Measurements from ENCODE around the gene EID2. TPM values are rescaled to one million over a fixed set of nuclear protein-coding genes. Genes with fewer than 3 reads are reported as not detected.

EID2 gene, protein sequence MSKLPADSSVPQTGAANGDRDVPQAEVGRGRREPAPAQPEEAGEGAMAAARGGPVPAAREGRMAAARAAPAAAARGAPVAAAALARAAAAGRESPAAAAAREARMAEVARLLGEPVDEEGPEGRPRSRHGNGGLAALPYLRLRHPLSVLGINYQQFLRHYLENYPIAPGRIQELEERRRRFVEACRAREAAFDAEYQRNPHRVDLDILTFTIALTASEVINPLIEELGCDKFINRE
- total RNA-seq (2014; rRNA removed; shearing (Covaris generic); ENCODE audit: low replicate concordance): 15.3 and 17.5 TPM in 2 replicates

DNA sequence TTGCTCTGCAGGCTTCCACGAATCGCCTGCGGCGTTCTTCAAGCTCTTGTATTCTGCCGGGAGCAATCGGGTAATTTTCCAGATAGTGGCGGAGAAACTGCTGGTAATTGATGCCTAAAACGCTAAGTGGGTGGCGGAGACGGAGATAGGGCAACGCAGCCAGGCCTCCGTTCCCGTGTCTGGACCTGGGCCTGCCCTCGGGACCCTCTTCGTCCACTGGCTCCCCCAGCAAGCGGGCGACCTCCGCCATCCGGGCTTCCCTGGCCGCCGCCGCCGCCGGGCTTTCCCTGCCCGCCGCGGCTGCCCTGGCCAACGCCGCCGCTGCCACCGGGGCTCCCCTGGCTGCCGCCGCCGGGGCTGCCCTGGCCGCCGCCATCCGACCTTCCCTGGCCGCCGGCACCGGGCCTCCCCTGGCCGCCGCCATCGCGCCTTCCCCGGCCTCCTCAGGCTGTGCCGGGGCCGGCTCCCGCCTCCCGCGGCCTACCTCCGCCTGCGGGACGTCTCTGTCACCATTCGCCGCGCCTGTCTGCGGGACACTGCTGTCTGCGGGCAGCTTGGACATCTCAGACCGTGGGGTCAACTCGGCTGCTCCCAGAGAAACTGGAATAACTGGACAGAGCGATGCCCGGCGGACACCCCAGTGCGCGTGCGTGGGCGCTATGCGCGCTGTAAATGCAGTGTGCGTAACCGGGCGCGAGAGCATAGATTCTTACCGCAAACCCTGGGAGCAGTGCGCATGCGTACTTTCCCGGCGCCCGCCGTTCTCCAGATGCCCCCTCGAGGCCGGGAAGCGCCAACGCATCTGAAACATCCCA, at the start of gene EID2:
Gene EID2 (minus strand): TSS at position 644 of the 815 bp plus-strand sequence. CDS start 82 bp downstream, at position 562.
- Histone ChIP-seq H3K9me3 (no peaks in the 10 kb centered on the region), H3K4me3 (peak within 1 kb of the TSS; percentile 100), H3K27me3 (peaks cover 1% of the 10 kb centered on the region; the same call in 1 of the 2 replicates), H3K36me3 (peaks cover 3% of the 10 kb centered on the region; the same call in 1 of the 2 replicates)
- DNase-seq: peak; percentile 94

DNA sequence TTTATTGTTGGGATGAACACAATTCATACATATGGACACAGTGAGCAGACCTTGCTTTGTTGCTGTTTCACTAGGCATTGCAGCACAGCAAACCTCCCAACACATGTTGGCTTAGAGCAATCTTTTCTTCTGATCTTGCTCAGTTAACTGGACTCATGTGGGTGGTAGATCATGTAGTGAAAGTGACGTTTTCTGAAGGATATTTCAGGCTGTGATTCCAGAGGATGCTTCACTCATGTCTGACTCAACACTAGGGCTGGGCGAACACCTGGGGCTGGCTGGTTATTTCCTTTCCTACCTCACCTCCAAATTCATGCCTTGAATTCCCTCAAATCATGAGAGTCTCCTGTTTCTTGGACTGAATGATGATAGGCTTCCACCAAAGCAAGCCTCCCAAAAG, 48.1 kb upstream of the EID2 start:
- no peak for DNase-seq
- Histone ChIP-seq H3K27me3 (no peaks in the 10 kb centered on the region; the same call in 1 of the 2 replicates), H3K36me3 (no peaks in the 10 kb centered on the region), H3K4me3 (no peak overlapping the region), H3K9me3 (no peaks in the 10 kb centered on the region)

DNA sequence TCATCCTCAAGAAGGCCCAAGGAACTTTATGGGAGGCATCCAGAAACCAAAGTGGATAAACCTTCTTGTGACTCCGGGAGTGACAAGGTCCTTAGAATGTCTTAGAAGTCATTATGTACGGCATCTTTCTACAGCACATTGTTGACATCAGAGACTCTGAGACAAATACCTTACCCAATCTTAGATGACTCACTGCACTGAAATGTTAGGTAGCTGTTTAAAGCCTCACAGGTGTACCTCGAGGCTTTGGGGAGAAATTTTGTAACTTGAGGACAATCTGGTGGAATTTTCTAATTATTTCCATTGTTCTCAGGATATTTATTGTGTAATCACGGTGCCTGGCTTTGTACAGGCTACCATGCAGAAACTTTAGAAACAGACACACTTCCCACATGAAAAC, 47.5 kb upstream of the EID2 start:
- no peak for DNase-seq

DNA sequence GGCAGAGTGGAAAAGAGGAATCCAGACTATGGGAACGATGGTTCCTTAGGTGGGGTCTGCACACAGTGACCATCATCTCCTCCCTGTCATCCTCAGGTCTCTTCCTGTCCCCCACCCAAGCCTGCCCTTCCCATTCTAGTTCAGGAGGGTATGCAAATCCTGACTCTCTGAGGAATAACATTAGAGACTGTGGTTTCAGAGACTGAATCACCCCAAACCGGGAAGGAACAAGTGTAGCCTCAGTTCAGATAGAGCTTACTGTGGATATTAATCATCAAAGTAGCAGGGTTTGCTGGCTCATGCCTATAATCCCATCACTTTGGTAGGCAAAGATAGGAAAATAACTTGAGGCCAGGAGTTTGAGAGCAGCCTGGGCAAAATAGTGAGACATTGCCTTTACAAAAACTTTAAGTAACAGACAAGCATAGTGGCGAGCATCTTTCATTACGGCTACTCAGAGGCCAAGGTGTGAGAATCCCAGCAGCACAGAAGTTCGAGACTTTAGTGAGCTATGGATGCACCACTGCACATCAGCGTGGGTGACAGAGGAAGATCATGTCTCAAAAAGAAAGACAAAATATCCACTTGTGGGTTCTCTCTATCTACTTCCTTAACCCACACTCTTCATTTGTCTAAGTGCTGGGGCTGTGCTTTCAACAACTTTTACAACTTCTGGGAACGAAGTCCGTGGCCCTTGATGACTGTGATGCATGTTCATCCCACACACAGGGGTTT, 43.1 kb upstream of the EID2 start:
- H3K4me3 ChIP-seq: no peak overlapping the region
- no peaks in the 10 kb centered on the region for H3K36me3 ChIP-seq
- DNase-seq: no peak
- no peaks in the 10 kb centered on the region; the same call in 1 of the 2 replicates for H3K9me3 ChIP-seq
- H3K27me3 ChIP-seq: peaks cover 9% of the 10 kb centered on the region

More for the DNA sequence above, 47.5 kb upstream of the EID2 start:
- Histone ChIP-seq H3K27me3 (no peaks in the 10 kb centered on the region), H3K36me3 (no peaks in the 10 kb centered on the region), H3K4me3 (no peak overlapping the region), H3K9me3 (no peaks in the 10 kb centered on the region)

DNA sequence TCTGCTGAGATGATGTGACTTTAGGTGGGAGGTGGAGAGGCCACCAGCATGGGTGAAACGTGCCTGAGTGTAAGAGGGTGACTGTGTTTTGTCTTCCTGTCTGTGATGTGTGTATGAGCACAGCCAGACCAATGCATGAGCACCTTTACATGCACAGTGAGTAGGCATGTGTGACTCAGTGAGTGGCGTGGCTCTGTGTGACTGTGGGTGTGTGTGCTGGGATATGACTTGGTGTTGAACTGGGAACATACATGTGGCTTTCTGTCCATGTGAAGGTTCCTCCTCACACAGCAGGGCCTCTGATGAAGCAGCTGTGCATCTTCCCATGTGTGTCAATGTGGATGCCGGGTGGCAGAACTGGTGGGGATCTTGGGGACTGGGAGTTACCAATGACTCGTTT, 42.5 kb upstream of the EID2 start:
- Histone ChIP-seq H3K9me3 (no peaks in the 10 kb centered on the region; the same call in 1 of the 2 replicates), H3K27me3 (peaks cover 10% of the 10 kb centered on the region), H3K4me3 (no peak overlapping the region), H3K36me3 (no peaks in the 10 kb centered on the region)
- no peak for DNase-seq

DNA sequence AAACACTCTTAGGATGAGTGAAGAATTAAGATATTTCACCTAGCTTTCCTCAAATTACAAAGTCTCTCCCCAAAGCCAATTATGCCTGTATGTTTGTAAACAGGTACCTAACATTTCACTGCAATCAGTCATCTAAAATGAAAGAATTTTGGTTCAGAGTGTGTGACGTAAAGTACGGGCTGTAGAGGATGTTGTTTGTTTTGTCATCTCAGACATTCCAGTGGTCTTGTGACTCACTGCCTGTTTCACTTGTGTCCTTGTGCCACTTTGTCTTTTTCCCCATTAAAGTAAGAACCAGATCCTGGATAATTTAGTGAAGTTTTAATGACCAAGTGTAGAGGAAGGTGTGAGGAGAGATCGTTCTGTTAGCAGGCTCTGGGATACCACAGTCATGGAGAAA, 28.6 kb upstream of the EID2 start:
- Histone ChIP-seq H3K9me3 (no peaks in the 10 kb centered on the region; the same call in 1 of the 2 replicates), H3K27me3 (peaks cover 6% of the 10 kb centered on the region; the same call in 1 of the 2 replicates), H3K36me3 (no peaks in the 10 kb centered on the region), H3K4me3 (no peak overlapping the region)
- no peak for DNase-seq

DNA sequence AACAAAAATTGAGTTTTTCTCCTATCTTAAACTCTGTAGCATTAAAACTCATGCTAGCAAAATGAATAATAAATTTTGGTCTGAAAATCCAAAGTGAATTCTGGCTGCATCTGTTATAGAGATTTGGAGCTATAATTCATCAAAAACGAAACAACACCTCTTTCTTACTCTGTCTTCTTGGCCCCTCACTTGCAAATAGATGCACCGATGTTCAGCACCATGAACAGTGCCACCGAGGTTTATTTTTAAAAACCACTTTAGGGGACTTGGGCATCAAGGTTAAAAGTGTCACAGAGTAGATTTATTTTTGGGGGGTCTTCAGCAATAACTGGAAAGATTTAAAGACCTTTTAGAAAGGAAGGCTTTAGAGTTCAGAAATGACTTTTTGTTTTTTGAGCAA, 26.1 kb upstream of the EID2 start:
- no peak for DNase-seq
- Histone ChIP-seq H3K27me3 (peaks cover 3% of the 10 kb centered on the region; the same call in 1 of the 2 replicates), H3K9me3 (no peaks in the 10 kb centered on the region; the same call in 1 of the 2 replicates), H3K36me3 (no peaks in the 10 kb centered on the region), H3K4me3 (no peak overlapping the region)

DNA sequence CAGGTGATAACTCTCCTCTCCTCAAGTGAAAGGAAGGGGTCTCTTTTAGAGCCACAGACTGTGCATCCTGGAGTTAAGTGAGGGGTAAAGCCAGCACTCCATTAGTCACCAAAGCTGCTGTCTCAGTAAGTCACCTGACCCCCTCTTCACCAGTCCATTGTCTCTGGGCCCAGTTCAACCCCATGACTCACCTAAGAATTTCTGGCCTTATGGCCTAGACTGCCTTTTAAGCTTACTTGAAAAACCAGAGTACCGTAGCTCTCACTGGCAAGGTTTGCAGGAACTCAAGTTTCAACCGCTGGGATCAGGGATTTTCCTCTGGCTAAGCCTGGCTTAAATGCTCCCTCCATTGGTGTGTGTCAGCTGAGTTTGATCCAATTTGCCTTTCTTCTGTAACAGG, 23.4 kb upstream of the EID2 start:
- Histone ChIP-seq H3K4me3 (no peak overlapping the region), H3K27me3 (peaks cover 3% of the 10 kb centered on the region; the same call in 1 of the 2 replicates), H3K9me3 (no peaks in the 10 kb centered on the region; the same call in 1 of the 2 replicates), H3K36me3 (no peaks in the 10 kb centered on the region)
- DNase-seq: peak; percentile 80

DNA sequence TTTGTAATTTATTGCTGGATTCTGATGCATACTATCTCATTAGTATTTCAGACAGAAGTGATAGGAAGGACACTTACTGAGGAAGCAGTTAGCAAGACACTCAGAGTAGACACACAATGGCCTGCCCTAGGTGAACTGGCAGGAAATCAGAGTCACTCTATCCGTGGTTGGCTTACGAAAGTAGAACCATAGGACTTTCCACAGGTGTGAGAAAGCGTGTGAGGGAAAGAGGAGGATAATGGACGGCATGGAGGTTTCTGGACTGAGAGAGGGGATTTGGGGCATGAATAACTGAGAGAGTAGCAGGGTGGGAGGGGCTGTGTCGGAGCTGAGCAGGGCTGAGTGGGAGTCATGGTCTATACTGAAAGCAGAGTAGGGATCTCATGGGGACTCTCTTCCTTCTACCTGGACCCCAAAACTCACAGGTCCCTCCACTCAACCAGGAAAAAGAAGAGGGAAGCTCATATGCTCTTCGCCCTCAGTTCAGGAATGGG, 18.7 kb upstream of the EID2 start:
- H3K9me3 ChIP-seq: no peaks in the 10 kb centered on the region
- DNase-seq: no peak
- H3K36me3 ChIP-seq: no peaks in the 10 kb centered on the region
- H3K4me3 ChIP-seq: no peak overlapping the region
- H3K27me3 ChIP-seq: peaks cover 4% of the 10 kb centered on the region; the same call in 1 of the 2 replicates

DNA sequence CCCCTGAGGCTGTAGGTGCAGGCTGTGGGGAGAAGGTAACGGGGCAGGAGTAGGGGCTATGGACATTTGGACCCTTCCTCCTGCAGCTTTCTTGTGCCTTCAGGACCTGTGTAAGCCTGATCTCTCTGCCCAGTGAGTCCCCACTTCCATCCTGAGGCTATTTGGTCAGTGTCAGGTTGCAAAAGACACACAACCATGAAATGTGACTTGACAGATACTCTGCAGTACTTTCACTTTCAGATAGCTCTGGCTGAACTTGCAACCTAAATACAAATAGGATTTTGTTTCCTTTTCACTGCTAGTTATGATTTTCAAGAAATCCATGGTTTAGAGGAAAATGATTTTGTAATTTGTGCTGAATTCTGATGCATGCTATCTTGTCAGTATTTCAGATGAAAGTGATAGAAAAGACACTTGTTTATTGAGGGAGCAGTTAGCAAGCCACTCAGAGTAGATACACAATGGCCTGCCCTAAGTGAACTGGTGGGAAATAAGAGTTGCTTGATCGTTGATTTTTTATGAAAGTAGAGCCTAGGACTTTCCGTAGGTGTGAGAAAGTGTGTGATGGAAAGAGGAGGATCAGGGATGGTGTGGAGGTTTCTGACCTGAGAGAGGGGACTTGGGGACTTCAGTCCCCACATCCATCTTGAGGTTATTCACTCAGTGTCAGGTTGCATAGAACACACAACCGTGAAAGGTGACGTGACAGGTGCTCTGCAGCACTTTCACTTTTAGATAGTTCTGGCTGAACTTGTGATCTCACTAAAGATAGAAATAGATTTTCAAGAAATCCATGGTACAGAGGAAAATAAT, 18.1 kb upstream of the EID2 start:
- no peaks in the 10 kb centered on the region for H3K36me3 ChIP-seq
- H3K4me3 ChIP-seq: no peak overlapping the region
- no peaks in the 10 kb centered on the region for H3K9me3 ChIP-seq
- peaks cover 9% of the 10 kb centered on the region; the same call in 1 of the 2 replicates for H3K27me3 ChIP-seq
- DNase-seq: no peak

DNA sequence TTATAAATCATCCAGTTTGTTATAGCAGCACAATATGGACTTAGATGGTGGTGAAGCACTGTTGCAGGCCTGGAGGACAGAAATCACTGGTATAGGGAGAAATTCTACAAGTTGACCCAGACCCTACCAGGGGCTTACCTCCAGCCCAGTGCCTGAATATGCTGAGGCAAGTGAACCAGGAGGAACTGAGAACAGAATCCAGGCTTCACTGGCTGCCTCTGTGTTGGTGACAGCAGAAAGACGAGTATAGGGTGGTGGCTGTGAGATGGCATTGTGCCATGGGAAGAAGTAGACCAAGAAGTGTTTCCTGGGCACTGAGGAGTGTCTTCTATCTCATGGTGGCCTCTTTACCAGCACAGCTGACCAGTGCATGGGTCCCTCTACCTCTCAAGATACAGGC, 15.9 kb upstream of the EID2 start:
- no peak for DNase-seq
- peaks cover 15% of the 10 kb centered on the region for H3K27me3 ChIP-seq

DNA sequence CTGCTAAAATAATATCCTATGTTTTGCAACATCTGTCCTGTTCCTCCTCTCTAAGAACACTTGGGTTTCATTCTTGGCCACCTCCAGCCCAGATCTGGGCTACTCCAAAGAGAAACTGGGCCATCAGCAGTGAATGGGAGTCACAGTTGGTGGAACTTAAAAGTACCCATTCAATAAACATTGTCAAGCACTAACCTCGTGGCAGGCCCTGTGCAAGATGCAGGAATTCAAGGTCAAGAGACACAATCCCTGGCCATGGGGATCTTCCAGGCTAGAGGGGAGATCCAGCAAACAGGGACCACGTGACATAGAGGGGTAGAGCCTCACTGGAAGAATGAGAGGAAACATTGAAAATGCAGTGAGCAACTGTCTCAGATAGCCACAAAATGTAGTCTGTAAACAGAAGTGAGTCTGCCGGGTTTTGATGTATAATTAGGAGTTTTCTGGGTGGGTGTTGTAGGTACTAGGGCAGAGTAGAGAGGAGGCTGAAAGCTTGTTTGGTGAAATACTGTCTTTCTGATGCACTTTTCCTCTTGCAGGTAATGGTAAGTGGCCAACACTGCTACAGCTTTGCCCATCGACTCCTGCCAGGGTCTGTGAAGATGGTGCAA, 14.8 kb upstream of the EID2 start:
- no peak overlapping the region for H3K4me3 ChIP-seq
- H3K9me3 ChIP-seq: no peaks in the 10 kb centered on the region
- no peak for DNase-seq
- H3K27me3 ChIP-seq: peaks cover 15% of the 10 kb centered on the region
- no peaks in the 10 kb centered on the region for H3K36me3 ChIP-seq

More for the DNA sequence above, 15.9 kb upstream of the EID2 start:
- Histone ChIP-seq H3K4me3 (no peak overlapping the region), H3K9me3 (no peaks in the 10 kb centered on the region), H3K36me3 (no peaks in the 10 kb centered on the region)

DNA sequence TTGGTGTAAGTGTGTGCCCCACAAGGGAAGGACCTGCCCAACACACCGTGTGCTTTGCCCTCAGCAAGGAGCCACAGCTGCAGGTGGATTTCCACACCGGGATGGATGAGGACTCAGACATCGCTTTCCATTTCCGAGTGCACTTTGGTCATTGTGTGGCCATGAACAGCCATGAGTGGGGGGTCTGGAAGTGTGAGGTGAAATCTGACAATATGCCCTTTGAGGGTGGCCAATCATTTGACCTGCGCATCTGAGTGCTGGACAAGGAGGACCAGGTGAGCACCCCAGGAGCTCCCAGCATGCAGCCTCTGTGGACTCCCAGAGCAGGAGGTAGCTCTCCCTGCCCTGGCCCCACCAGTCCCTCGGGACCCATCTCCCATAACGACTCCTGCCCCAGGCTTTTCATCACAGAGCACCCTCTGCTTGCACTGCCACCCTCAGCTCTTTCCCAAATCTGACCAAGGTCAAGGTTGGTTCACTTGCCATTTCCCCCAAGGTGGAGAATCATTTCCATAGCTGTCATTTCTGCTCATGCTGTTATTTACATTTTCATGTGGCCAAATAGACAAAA, 13.2 kb upstream of the EID2 start:
- peaks cover 15% of the 10 kb centered on the region for H3K27me3 ChIP-seq
- H3K36me3 ChIP-seq: no peaks in the 10 kb centered on the region
- H3K9me3 ChIP-seq: no peaks in the 10 kb centered on the region
- no peak overlapping the region for H3K4me3 ChIP-seq
- no peak for DNase-seq

DNA sequence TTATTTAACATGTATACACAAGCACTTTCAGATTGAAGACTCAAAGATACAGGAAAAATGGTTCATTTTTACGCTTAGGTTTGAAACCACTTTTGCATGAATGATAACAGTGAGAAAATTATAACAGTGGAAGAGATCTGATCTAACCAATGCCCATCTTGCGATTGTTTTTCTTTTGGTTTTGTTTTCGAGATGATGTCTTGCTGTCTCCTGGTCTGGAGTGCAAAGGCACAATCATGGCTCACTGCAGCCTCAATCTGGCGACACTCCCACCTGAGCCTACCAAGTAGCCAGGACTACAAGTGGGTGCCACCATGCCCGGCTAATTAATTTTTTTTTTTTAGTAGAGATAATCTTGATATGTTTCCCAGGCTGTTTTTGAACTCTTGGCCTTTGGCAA, 10.2 kb upstream of the EID2 start:
- peaks cover 24% of the 10 kb centered on the region for H3K27me3 ChIP-seq
- no peak overlapping the region for H3K4me3 ChIP-seq
- H3K9me3 ChIP-seq: no peaks in the 10 kb centered on the region
- no peaks in the 10 kb centered on the region for H3K36me3 ChIP-seq
- no peak for DNase-seq

DNA sequence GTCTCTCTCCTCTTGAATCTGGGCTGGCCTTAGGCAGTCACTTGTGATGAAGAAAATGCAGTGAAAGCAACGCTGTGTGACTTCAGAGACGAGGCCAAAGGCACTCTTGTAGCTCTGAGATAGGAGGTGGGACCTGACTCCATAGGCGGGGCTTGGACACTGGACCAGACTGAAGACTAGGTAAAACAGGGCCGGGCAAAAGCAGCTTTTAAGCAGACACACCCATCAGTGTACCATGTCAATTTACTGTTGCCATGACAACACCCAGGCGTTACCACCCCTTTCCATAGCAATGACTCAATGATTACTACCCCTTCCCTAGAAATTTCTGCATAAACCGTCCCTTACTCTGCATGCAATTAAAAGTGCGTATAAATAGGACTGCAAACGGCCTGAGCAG, 6.6 kb upstream of the EID2 start:
- H3K27me3 ChIP-seq: peaks cover 12% of the 10 kb centered on the region
- no peaks in the 10 kb centered on the region for H3K36me3 ChIP-seq
- H3K9me3 ChIP-seq: no peaks in the 10 kb centered on the region
- no peak overlapping the region for H3K4me3 ChIP-seq
- DNase-seq: no peak
